Spleen (tissue), 11 donors: ENCODE results near the gene ABCA13. TPM values are rescaled to one million over a fixed set of nuclear protein-coding genes. Genes with fewer than 3 reads are reported as not detected.

Experiments used
- DNase-seq: peaks from one replicate; pipeline ENCODE4 v3.0.0-alpha.2; 2020
- H3K27ac ChIP-seq, 8 donors: fragments of 200-600 bp; sonication (generic) in 7 of 8; 1 replicate in 4 of 8; 2 replicates in 4 of 8; pipeline versions ENCODE4 v1.5.0 to v1.8.0; 2016 to 2021; ENCODE audit warnings: inconsistent platforms in 4 of 8, mild to moderate bottlenecking in 4 of 8, moderate library complexity in 1 of 8
- H3K27me3 ChIP-seq, 7 donors: fragments of 200-600 bp; sonication (generic) in 6 of 7; replicated peaks in 1 of 7; 1 replicate in 4 of 7; 2 replicates in 3 of 7; pipeline versions ENCODE4 v1.5.0 to v1.8.0; 2016 to 2021; ENCODE audit warnings: inconsistent platforms in 3 of 7, mild to moderate bottlenecking in 1 of 7
- H3K36me3 ChIP-seq, 6 donors: fragments of 200-600 bp; sonication (generic) in 5 of 6; 1 replicate in 4 of 6; 2 replicates in 2 of 6; pipeline versions ENCODE4 v1.5.0 to v1.8.0; 2016 to 2021; ENCODE audit warnings: inconsistent platforms in 2 of 6
- H3K4me1 ChIP-seq, 6 donors: fragments of 200-600 bp; sonication (generic) in 5 of 6; 1 replicate in 3 of 6; 2 replicates in 3 of 6; pipeline versions ENCODE4 v1.5.0 to v1.8.0; 2016 to 2021; ENCODE audit warnings: inconsistent platforms in 3 of 6
- H3K4me3 ChIP-seq, 8 donors: fragments of 200-600 bp; sonication (generic) in 7 of 8; 1 replicate in 4 of 8; 2 replicates in 4 of 8; pipeline versions ENCODE4 v1.5.0 to v1.8.0; 2016 to 2021; ENCODE audit warnings: inconsistent platforms in 4 of 8, mild to moderate bottlenecking in 4 of 8, moderate library complexity in 2 of 8
- H3K9me3 ChIP-seq, 8 donors: fragments of 200-600 bp; sonication (generic) in 7 of 8; 1 replicate in 4 of 8; 2 replicates in 4 of 8; pipeline versions ENCODE4 v1.5.0 to v1.8.0; 2016 to 2021; ENCODE audit warnings: inconsistent platforms in 4 of 8
- CTCF ChIP-seq, 11 experiments: fragments of 200-600 bp in 7 of 11; fragments of 450-650 bp in 4 of 11; sonication (generic) in 4 of 11; IDR thresholded peaks in 8 of 11; conservative IDR thresholded peaks in 3 of 11; 1 replicate in 7 of 11; 2 replicates in 4 of 11; pipeline versions ENCODE4 v1.4.0 to v1.8.0; 2016 to 2021; ENCODE audit warnings: antibody characterized with exemption in 11 of 11, inconsistent platforms in 4 of 11, mild to moderate bottlenecking in 1 of 11
- POLR2A ChIP-seq, 3 donors: fragments of 450-650 bp; IDR thresholded peaks; one replicate each; pipeline ENCODE4 v1.5.1; 2017; ENCODE audit warnings: antibody characterized with exemption in 3 of 3, mild to moderate bottlenecking in 1 of 3
- POLR2AphosphoS5 ChIP-seq, 3 donors: sonication (generic); formaldehyde crosslinking; IDR thresholded peaks; one replicate each; pipeline ENCODE4 v1.5.1; 2017; ENCODE audit warnings: antibody characterized with exemption in 3 of 3
- WGBS, 5 donors: extraction: QIAGEN DNeasy Blood & Tissue Kit in 3 of 5; methylation state at CpG; one replicate each; pipeline versions ENCODE4 v1.1.5 to v1.1.7; 2013 to 2018; 5-methylcytosine and 5-hydroxymethylcytosine counted together
- intact Hi-C: fragments of 100-400 bp; cut with DNase I; formaldehyde crosslinking; loops from one replicate; pipeline ENCODE4 v1.15.0; 2023; ENCODE audit warnings: low total_unique reads
- polyA plus RNA-seq, 3 donors: library from polyadenylated mRNA; stranded (reverse); fragments of 200-250 nt; gene quantifications; one replicate each; pipeline ENCODE4 v1.2.1, GENCODE V29; 2013
- total RNA-seq, 7 donors: library from RNA; depleted of rRNA in 3 of 7; stranded (reverse); fragments of >200 nt in 3 of 7; fragmentation: NEBNext Ultra II Directional in 4 of 7; extraction: Animal tissue kit (Norgen Biotek cat#: 25700) in 4 of 7; gene quantifications; one replicate each; pipeline versions ENCODE4 v1.1.0 to v1.2.1, GENCODE V29; 2016 to 2021
- donor health status: healthy with polysubstance abuse.
- donor health status: DM: no; HTN: no; CAD: no; lungs with moderate emphysema.
- donor health status: DM: no; HTN: no; CAD: no.
- donor health status: Bipolar disorder and iron deficiency.
- donor health status: healthy.
- donor health status: DM: no; HTN: no; CAD: no.
- donor health status: DM: yes; HTN: yes; CAD: no.

The ABCA13 gene
- total and polyA plus RNA-seq, 10 donors: 0.02 to 19.0 (median 1.8) TPM

GRCh38 chr7:48429117-48429516 is 257.9 kb downstream of the ABCA13 start:
- Histone ChIP-seq H3K4me1 (no peaks in the 10 kb centered on the region), H3K27ac (no peak overlapping the region), H3K4me3 (no peak overlapping the region), H3K27me3 (no peaks in the 10 kb centered on the region), H3K36me3 (peaks cover 0 to 11% (median 0%) of the 10 kb centered on the region in 6 donors), H3K9me3 (peaks cover 0 to 6% (median 0%) of the 10 kb centered on the region in 8 donors)
- no peak for DNase-seq
- intact Hi-C loops: no loop called here
- TF ChIP-seq POLR2AphosphoS5 (IDR thresholded peaks at IDR 0.05) (no peak), CTCF (IDR thresholded peaks at IDR 0.05 in 8 of 11, conservative IDR thresholded peaks at IDR 0.05 in 3 of 11) (no peak), POLR2A (IDR thresholded peaks at IDR 0.05) (no peak)

GRCh38 chr7:48438206-48438605 is 266.9 kb downstream of the ABCA13 start:
- Histone ChIP-seq H3K27me3 (no peaks in the 10 kb centered on the region), H3K4me3 (no peak overlapping the region), H3K9me3 (peaks cover 0 to 6% (median 0%) of the 10 kb centered on the region in 8 donors), H3K4me1 (no peaks in the 10 kb centered on the region), H3K27ac (no peak overlapping the region), H3K36me3 (no peaks in the 10 kb centered on the region)
- DNase-seq: no peak
- 25 to 70% (median 45%) methylated on average over 1 of the region's 1 CpG for WGBS, 5 donors
- intact Hi-C loops: no loop called here
- TF ChIP-seq POLR2A (IDR thresholded peaks at IDR 0.05) (no peak), CTCF (IDR thresholded peaks at IDR 0.05 in 8 of 11, conservative IDR thresholded peaks at IDR 0.05 in 3 of 11) (no peak), POLR2AphosphoS5 (IDR thresholded peaks at IDR 0.05) (no peak)

DNA sequence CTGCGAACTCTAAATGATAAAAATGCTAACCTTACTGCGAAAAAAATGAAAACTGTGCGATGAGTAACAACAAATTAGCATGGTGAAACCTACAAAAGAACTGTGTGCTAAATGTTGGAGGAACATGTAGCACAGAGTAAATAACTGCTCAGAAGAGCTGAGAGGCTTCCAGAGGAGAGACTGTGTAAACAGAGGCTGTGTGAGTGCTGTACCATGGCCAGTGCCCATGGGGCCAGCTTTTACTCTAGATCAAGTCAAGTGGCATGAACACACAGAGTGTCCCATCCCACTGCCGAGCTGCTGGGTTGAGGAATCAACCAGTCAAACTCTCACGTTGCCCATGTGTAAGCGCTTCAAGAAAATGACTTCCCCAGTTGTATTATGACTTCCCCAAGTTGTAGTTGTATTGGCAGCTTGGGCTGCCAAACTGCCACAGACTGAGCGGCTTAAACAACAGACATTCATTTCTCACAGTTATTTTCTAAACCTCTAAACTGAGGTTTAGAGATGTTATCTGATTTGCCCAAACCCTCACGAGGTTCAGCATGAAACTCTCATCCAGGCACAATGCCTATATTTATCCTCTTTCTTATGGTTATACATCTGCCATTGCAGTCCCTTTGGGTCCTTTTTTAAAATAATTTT is 270.7 kb downstream of the ABCA13 start:
- H3K9me3 ChIP-seq: peaks cover 0 to 10% (median 4%) of the 10 kb centered on the region in 8 donors
- H3K27ac ChIP-seq: no peak overlapping the region
- no peak overlapping the region for H3K4me3 ChIP-seq
- no peaks in the 10 kb centered on the region for H3K4me1 ChIP-seq
- H3K27me3 ChIP-seq: no peaks in the 10 kb centered on the region
- no peak for TF ChIP-seq POLR2A (IDR thresholded peaks at IDR 0.05)
- TF ChIP-seq CTCF (IDR thresholded peaks at IDR 0.05 in 8 of 11, conservative IDR thresholded peaks at IDR 0.05 in 3 of 11): no peak
- no peak for TF ChIP-seq POLR2AphosphoS5 (IDR thresholded peaks at IDR 0.05)
- intact Hi-C loops: no loop called here
- 79 to 88% (median 85%) methylated on average over 8 of the region's 8 CpGs for WGBS, 5 donors
- no peaks in the 10 kb centered on the region for H3K36me3 ChIP-seq
- DNase-seq: no peak

DNA sequence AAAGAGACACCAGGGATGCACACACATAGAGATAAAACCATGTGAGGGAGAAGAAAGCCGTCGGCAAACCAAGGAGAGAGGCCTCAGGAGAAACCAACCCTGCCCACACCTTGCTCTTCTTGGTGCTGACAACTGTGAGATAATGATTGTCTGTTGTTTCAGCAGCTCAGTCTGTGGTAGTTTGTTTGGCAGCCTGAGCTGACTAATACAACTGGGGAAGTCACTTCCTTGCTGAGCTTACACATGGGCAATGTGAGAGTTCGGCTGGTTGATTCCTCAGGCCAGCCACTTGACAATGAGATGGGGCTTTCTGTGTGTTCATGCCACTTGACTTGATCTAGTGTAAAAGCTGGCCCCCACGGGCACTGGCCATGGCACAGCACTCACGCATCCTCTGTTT is 271.8 kb downstream of the ABCA13 start:
- Histone ChIP-seq H3K27ac (no peak overlapping the region), H3K27me3 (no peaks in the 10 kb centered on the region), H3K36me3 (no peaks in the 10 kb centered on the region), H3K4me1 (no peaks in the 10 kb centered on the region), H3K9me3 (peaks cover 0 to 10% (median 4%) of the 10 kb centered on the region in 8 donors), H3K4me3 (no peak overlapping the region)
- intact Hi-C loops: no loop called here
- 88 to 97% (median 93%) methylated on average over 5 of the region's 5 CpGs for WGBS, 5 donors
- no peak for TF ChIP-seq POLR2A (IDR thresholded peaks at IDR 0.05)
- no peak for TF ChIP-seq POLR2AphosphoS5 (IDR thresholded peaks at IDR 0.05)
- TF ChIP-seq CTCF (IDR thresholded peaks at IDR 0.05 in 8 of 11, conservative IDR thresholded peaks at IDR 0.05 in 3 of 11): no peak
- no peak for DNase-seq
